Stimulated activated CD8-positive, alpha-beta memory T cell treated with anti-CD3 and anti-CD28 coated beads, Interleukin-7, amount 100 ng/mL, for 24 hours (primary cell): ENCODE measurements around the gene CPO.

Experiments used
- DNase-seq: peaks from one replicate; pipeline ENCODE4 v3.0.0-alpha.2; 2020; ENCODE audit warnings: low read depth

CPO gene

GRCh38 chr2:207015901-207016300 is 76.6 kb downstream of the CPO start:
- DNase-seq: no peak
